HL-60/S4 treated with retinoic acid at 250 ng/mL for 4 days and 3 days (cell line): ENCODE measurements around the gene IFIT1B.
"Not testable (repeated sequence)": the region's sequence is repeated elsewhere in the genome, so short reads cannot be mapped to it uniquely, and the experiment has no call there.

Experiments used
- in situ Hi-C: fragments of 300-500 bp; cut with MboI; formaldehyde crosslinking; loops from 2 replicates; pipeline ENCODE4 v1.7.0; 2022; ENCODE audit warnings: low sequenced_read_pairs

IFIT1B gene

DNA sequence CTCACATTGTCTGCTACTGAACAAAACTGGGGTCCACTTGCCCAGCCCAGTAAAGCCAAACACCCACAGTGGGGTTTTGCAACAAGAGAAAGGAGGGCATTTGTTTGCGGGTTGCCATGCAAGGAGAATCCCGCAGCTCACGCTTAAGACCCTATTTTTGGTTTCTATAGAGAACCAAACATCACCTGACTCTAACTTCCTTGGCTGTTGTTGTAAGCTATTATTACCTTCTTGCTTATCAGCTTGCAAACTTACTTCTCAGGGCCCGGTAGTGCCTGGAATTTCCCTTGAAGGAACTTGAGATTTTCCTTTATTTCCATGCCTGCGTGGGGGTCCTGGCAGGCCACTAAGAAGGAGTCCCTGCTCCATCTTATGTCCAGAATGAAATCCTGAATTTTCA lies 29.4 kb upstream of the IFIT1B start:
- in situ Hi-C loops = no loop called here

GRCh38 chr10:89348975-89349374 lies 28.9 kb upstream of the IFIT1B start:
- in situ Hi-C loops = no loop called here

GRCh38 chr10:89350631-89351315 lies 27.1 kb upstream of the IFIT1B start:
- in situ Hi-C loops = not testable (repeated sequence)

DNA sequence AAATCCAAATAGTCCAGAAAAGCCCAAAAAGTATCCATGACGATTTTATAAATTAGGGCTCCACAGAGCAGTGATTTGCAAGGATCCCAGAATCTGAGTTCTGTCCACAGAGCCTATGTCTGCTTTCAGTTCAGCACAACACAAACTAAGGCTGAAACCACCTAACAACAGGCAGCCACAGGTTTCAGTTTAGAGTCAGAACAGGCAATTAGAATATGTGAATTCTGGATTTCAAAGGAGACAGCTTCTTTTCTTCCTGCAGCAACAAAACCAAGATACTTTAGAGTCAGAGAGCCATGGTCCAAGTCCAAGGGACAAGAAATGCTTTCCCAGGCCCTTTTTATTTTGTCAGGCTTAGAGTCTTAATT lies 26.5 kb upstream of the IFIT1B start:
- in situ Hi-C loops = no loop called here

DNA sequence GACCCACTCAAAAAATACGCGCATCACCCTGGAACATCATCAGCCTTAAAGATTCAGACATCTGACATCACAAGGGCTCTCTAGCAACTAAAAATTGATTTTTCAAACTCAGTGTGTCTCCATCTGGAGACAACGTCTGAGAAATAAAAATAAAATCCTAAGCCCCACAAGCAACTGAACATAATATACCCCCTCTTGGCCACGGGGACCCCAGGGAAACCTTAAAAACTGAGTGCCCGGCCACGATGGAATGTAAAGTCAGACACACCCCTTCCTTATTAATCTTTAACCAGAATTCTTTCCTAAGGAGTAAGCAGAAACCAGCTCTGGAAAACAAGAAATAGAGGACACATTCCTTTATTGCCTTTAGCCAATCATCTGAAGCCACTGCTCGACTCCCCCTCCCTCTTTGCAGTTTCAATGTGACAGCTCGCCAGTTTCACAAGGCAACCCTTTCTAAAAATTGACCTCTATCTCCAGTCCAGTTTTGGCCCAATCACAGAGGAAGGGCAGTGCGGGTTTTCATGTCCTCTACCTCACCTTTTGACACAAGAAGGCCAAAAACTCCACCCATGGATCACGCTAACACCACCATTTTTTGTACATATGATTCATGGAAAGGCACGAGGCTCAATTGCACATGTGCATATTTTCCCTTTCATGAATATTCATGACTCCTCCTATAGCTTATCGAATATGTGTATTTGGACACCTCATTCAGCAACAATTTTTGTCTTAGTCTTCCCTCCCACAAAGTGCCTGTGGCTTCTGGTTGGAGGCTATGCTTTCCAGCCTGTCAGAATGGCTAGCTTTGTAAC lies 25.9 kb upstream of the IFIT1B start:
- in situ Hi-C loops = no loop called here

GRCh38 chr10:89352802-89353201 lies 25.1 kb upstream of the IFIT1B start:
- in situ Hi-C loops = no loop called here

GRCh38 chr10:89355394-89355931 lies 22.4 kb upstream of the IFIT1B start:
- in situ Hi-C loops = no loop called here

DNA sequence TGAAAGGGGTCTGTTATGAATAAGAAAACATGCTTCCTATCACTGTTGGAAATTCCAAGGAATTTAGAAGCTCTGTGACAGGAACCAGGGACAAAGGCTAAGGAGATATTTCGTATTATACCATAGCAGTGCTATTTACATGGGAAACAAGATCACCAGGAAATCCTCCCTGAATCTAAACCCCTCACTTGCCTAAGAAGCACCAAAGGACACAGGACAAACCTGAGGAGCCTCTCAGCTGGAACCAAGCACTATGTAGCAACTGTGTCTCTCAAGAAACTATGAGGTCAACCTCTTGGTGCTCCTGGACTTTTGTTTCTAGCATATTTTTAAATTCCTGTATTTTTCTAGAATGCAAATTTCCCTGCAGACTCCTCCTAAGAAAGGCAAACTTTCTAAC lies 20.8 kb upstream of the IFIT1B start:
- in situ Hi-C loops = no loop called here

DNA sequence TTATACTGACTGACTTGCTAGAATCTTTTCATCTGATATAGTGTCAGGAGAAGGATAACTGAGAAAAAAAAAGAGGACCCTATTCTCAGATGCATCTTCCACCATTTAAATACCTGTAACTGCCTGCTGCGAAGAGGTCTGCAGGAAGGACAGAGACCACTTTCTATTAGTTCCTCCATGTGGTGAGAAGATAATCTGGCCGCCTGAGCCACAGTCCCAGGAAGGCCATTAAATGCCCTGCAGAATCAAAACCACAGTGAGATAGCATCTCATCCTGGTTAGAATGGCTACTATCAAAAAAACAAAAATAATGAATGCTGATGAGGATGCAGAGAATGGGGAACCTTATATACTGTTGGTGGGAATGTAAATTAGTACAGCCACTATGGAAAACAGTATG lies 19.9 kb upstream of the IFIT1B start:
- in situ Hi-C loops = no loop called here

DNA sequence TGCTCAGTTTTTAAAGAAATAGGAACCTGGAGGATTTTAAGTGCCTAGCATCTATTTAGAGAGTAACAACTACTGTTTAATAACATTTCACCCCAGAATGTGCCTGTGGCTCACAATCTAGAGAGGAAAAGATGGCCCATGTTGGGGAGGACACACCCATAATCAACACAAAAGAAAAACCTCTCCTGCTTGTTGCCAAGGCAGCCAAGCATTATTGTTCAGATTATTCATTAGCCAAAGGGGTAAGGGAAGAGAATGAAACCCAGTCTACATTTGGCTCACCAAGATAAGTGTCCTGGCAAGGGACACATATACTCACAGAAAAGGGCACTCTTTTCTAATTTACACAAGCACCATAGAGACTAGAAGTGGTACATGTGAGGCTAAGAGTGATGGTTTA lies 17.7 kb upstream of the IFIT1B start:
- in situ Hi-C loops = no loop called here

DNA sequence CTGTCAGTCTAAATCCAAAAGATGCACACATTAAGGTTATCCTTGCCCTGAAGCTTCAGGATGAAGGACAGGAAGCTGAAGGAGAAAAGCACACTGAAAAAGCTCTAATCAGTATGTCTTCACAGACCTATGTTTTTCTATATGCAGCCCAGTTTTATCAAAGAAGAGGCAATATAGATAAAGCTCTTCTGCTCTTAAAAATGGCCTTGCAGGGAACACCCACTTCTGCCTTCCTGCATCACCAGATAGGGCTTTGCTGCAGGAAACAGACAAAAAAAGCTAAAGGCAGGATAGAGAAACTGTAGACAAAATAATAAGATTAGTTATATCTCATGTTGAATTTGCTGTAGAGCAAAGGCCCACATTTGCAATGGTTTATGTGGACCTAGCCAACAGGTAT lies 14.9 kb upstream of the IFIT1B start:
- in situ Hi-C loops = no loop called here

DNA sequence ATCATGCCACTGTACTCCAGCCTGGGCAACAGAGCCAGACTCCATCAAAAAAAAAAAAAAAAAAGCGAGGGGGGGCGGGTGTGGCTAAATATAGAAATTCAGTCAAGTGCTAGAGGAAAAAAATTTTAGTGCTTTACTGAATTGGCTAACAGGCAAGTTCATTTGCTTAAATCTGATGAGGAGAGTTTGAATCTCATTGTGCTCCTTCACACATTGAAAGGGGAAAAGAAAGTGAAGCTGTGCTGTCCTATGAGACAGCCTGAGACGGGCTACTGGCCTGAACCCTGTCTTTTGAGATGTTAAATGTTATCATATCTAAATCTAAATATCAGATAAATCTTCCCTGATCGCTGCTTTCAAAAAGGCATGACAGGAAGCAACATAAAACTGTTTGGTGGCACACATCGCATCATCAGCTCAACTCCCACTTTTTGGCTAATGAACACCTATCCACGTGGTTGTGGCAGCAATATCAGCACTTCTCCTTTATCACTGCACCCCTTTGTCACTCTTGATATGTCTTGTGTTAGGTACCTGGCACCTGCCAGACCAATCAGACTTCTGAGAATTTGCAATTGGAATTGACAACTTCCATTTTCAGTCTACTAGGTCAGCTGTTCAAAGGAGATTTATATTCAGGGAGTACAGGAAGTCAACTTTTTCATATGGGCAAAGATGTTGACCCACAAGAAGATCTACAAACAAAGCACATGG lies 14.0 kb upstream of the IFIT1B start:
- in situ Hi-C loops = no loop called here

GRCh38 chr10:89364531-89364930 lies 13.3 kb upstream of the IFIT1B start:
- in situ Hi-C loops = no loop called here

- in situ Hi-C loops = no loop called here
These were observed 10.3 kb upstream of the IFIT1B start for GRCh38 chr10:89367529-89367928.

- in situ Hi-C loops = no loop called here
These were observed 9.7 kb upstream of the IFIT1B start for GRCh38 chr10:89368129-89368528.

GRCh38 chr10:89369156-89370105 lies 8.4 kb upstream of the IFIT1B start:
- in situ Hi-C loops = no loop called here

DNA sequence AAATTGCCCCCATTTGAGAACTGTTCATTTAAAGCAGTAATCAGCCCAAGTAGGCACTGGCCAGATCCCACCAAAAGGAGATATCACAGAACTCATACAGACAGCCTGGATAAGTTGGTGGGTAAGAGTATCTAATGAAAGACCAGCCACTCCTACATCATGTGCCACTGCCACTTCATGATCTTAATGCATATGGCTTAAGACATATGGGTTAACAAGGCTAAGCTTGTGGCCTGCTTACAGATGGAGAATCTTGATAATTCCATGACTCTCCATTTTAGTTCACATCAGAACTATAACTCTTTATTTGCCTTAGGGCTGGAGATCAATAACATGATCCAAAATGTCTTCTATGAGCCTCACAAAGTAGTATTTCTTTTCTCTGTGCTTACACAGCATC lies 6.8 kb upstream of the IFIT1B start:
- in situ Hi-C loops = no loop called here

DNA sequence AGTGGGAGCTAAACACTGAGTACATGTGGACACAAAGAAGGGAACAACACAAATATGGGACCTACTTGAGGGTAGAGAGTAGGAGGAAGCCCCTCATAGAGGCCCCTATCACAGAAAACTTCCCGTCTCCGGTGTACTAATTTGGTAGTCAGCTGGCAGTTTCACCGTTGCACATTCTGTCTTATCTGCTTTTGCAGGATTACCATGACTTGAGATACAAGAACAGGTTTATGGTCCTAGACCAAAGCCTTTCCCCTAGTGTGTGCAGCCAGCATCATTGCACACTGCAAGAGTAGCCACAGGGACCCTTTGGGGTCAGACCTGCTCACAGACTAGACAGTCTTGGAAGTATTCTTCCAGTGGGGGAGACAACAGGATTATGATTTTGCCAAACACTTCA lies 5.9 kb upstream of the IFIT1B start:
- in situ Hi-C loops = no loop called here

GRCh38 chr10:89373916-89374711 lies 3.7 kb upstream of the IFIT1B start:
- in situ Hi-C loops = no loop called here

- in situ Hi-C loops = no loop called here
These were observed 3.1 kb upstream of the IFIT1B start for GRCh38 chr10:89374713-89375141.
